BLaER1 treated with 17β-estradiol and CSF1 and Interleukin-3, amounts not matched to agents 10 nM and 100 nM (cell line): ENCODE measurements around the gene CHRND.

Experiments
- H3K27ac ChIP-seq, 11 experiments: shearing (Covaris generic); formaldehyde crosslinking; 2 replicates each; pipeline ENCODE4 v1.8.1; 2022
- H3K27me3 ChIP-seq, 11 experiments: shearing (Covaris generic); formaldehyde crosslinking; 2 replicates each; pipeline ENCODE4 v1.8.1; 2022
- H3K36me3 ChIP-seq, 11 experiments: shearing (Covaris generic); formaldehyde crosslinking; 2 replicates each; pipeline ENCODE4 v1.8.1; 2022
- H3K4me1 ChIP-seq, 10 experiments: shearing (Covaris generic); formaldehyde crosslinking; 2 replicates each; pipeline ENCODE4 v1.8.1; 2022
- H3K4me2 ChIP-seq, 11 experiments: shearing (Covaris generic); formaldehyde crosslinking; 2 replicates each; pipeline ENCODE4 v1.8.1; 2022
- H3K4me3 ChIP-seq, 10 experiments: shearing (Covaris generic); formaldehyde crosslinking; 2 replicates each; pipeline ENCODE4 v1.8.1; 2022
- H3K9ac ChIP-seq, 11 experiments: shearing (Covaris generic); formaldehyde crosslinking; 2 replicates each; pipeline ENCODE4 v1.8.1; 2022
- H3K9me3 ChIP-seq, 11 experiments: shearing (Covaris generic); formaldehyde crosslinking; replicated peaks in 1 of 11; 2 replicates each; pipeline ENCODE4 v1.8.1; 2022
- H4K20me1 ChIP-seq, 11 experiments: shearing (Covaris generic); formaldehyde crosslinking; 2 replicates each; pipeline ENCODE4 v1.8.1; 2022
- Cebpa-rat ChIP-seq, 11 experiments: shearing (Covaris generic); IDR thresholded peaks; 2 replicates each; pipeline ENCODE4 v1.8.1; 2022

The CHRND gene

GRCh38 chr2:232538671-232539070, 12.7 kb downstream of the CHRND start:
- H4K20me1 ChIP-seq: peaks cover 0 to 29% (median 16%) of the 10 kb centered on the region in 11 experiments; a peak in 13 of 22 replicates
- peaks cover 24 to 54% (median 41%) of the 10 kb centered on the region in 10 experiments for H3K4me1 ChIP-seq
- H3K9ac ChIP-seq: no peak overlapping the region
- H3K36me3 ChIP-seq: peaks cover 0 to 11% (median 3%) of the 10 kb centered on the region in 11 experiments; a peak in 11 of 22 replicates
- no peaks in the 10 kb centered on the region for H3K27me3 ChIP-seq
- H3K4me2 ChIP-seq: peak overlapping the region; percentile 37 to 84 (median 64); a peak in 18 of 22 replicates
- peak overlapping the region in 5 of 11 experiments; percentile 23 to 43 (median 32); a peak in 3 of 22 replicates for H3K27ac ChIP-seq
- no peak for TF ChIP-seq Cebpa-rat (IDR thresholded peaks at IDR 0.05)
- H3K4me3 ChIP-seq: no peak overlapping the region
- peaks cover 0 to 12% (median 9%) of the 10 kb centered on the region in 11 experiments; a peak in 18 of 22 replicates for H3K9me3 ChIP-seq

- Histone ChIP-seq H3K9me3 (peaks cover 0 to 12% (median 9%) of the 10 kb centered on the region in 11 experiments; a peak in 18 of 22 replicates), H3K36me3 (peaks cover 4 to 20% (median 12%) of the 10 kb centered on the region in 11 experiments; a peak in 17 of 22 replicates), H3K9ac (peak within 1 kb of the TSS in 1 of 11 experiments; percentile 11; a peak in 1 of 22 replicates), H3K4me2 (peak within 1 kb of the TSS; percentile 37 to 84 (median 64); a peak in 20 of 22 replicates), H3K4me3 (no peak within 1 kb of the TSS), H3K4me1 (peaks cover 24 to 54% (median 36%) of the 10 kb centered on the region in 10 experiments; a peak in 19 of 20 replicates), H4K20me1 (peaks cover 3 to 38% (median 22%) of the 10 kb centered on the region in 11 experiments; a peak in 18 of 22 replicates), H3K27ac (peak within 1 kb of the TSS in 5 of 11 experiments; percentile 23 to 43 (median 32); a peak in 7 of 22 replicates), H3K27me3 (no peaks in the 10 kb centered on the region)
- TF ChIP-seq Cebpa-rat (IDR thresholded peaks at IDR 0.05): no peak
Observed at GRCh38 chr2:232539298-232540231, 13.6 kb downstream of the CHRND start, which contains the start of gene CHRNG. TSS of gene CHRNG (plus strand) at chr2:232539692. CDS start at chr2:232539748, 56 bp downstream.

GRCh38 chr2:232540441-232541041, 14.6 kb downstream of the CHRND start:
- peak overlapping the region in 2 of 11 experiments; percentile 83; a peak in 5 of 22 replicates for H3K4me2 ChIP-seq
- no peak for TF ChIP-seq Cebpa-rat (IDR thresholded peaks at IDR 0.05)
- no peaks in the 10 kb centered on the region for H3K27me3 ChIP-seq
- H3K4me1 ChIP-seq: peaks cover 21 to 59% (median 34%) of the 10 kb centered on the region in 10 experiments
- H3K9ac ChIP-seq: no peak overlapping the region
- peaks cover 8 to 48% (median 32%) of the 10 kb centered on the region in 11 experiments; a peak in 20 of 22 replicates for H4K20me1 ChIP-seq
- peaks cover 0 to 11% (median 9%) of the 10 kb centered on the region in 11 experiments; a peak in 18 of 22 replicates for H3K9me3 ChIP-seq
- no peak overlapping the region for H3K27ac ChIP-seq
- H3K4me3 ChIP-seq: no peak overlapping the region
- peaks cover 4 to 29% (median 17%) of the 10 kb centered on the region in 11 experiments; a peak in 18 of 22 replicates for H3K36me3 ChIP-seq

GRCh38 chr2:232541195-232541960, 15.4 kb downstream of the CHRND start:
- H4K20me1 ChIP-seq: peaks cover 13 to 55% (median 40%) of the 10 kb centered on the region in 11 experiments; a peak in 20 of 22 replicates
- TF ChIP-seq Cebpa-rat (IDR thresholded peaks at IDR 0.05): no peak

GRCh38 chr2:232541961-232542714, 16.2 kb downstream of the CHRND start:
- no peak overlapping the region for H3K27ac ChIP-seq
- H3K4me3 ChIP-seq: no peak overlapping the region
- H3K36me3 ChIP-seq: peaks cover 9 to 45% (median 25%) of the 10 kb centered on the region in 11 experiments; a peak in 21 of 22 replicates
- H3K9ac ChIP-seq: no peak overlapping the region
- peak overlapping the region in 8 of 11 experiments; percentile 15 to 83 (median 48); a peak in 12 of 22 replicates for H3K4me2 ChIP-seq
- no peak for TF ChIP-seq Cebpa-rat (IDR thresholded peaks at IDR 0.05)
- H3K4me1 ChIP-seq: peaks cover 34 to 72% (median 50%) of the 10 kb centered on the region in 10 experiments
- peaks cover 0 to 5% (median 0%) of the 10 kb centered on the region in 11 experiments; a peak in 2 of 22 replicates for H3K9me3 ChIP-seq
- H4K20me1 ChIP-seq: peaks cover 13 to 62% (median 43%) of the 10 kb centered on the region in 11 experiments; a peak in 20 of 22 replicates
- no peaks in the 10 kb centered on the region for H3K27me3 ChIP-seq

More at GRCh38 chr2:232541195-232541960, 15.4 kb downstream of the CHRND start:
- Histone ChIP-seq H3K9me3 (peaks cover 0 to 4% (median 3%) of the 10 kb centered on the region in 11 experiments; a peak in 18 of 22 replicates), H3K27me3 (no peaks in the 10 kb centered on the region), H3K4me1 (peaks cover 29 to 67% (median 43%) of the 10 kb centered on the region in 10 experiments), H3K4me2 (peak overlapping the region; percentile 15 to 83 (median 37); a peak in 19 of 22 replicates), H3K36me3 (peaks cover 4 to 37% (median 18%) of the 10 kb centered on the region in 11 experiments; a peak in 18 of 22 replicates), H3K9ac (no peak overlapping the region), H3K27ac (peak overlapping the region in 1 of 11 experiments; percentile 16; a peak in 2 of 22 replicates), H3K4me3 (no peak overlapping the region)

GRCh38 chr2:232542715-232543467, 16.9 kb downstream of the CHRND start:
- H3K4me1 ChIP-seq: peaks cover 34 to 72% (median 57%) of the 10 kb centered on the region in 10 experiments
- no peak overlapping the region for H3K4me2 ChIP-seq
- H3K36me3 ChIP-seq: peaks cover 11 to 52% (median 32%) of the 10 kb centered on the region in 11 experiments; a peak in 21 of 22 replicates
- peaks cover 13 to 65% (median 44%) of the 10 kb centered on the region in 11 experiments; a peak in 20 of 22 replicates for H4K20me1 ChIP-seq
- no peaks in the 10 kb centered on the region for H3K27me3 ChIP-seq
- TF ChIP-seq Cebpa-rat (IDR thresholded peaks at IDR 0.05): no peak
- H3K4me3 ChIP-seq: no peak overlapping the region
- no peak overlapping the region for H3K27ac ChIP-seq
- no peak overlapping the region for H3K9ac ChIP-seq
- H3K9me3 ChIP-seq: peaks cover 0 to 12% (median 4%) of the 10 kb centered on the region in 11 experiments; a peak in 12 of 22 replicates
